Thyroid gland (tissue), 4 donors: ENCODE measurements around the gene FSTL3.

Experiments used
- POLR2A ChIP-seq, 2 donors: fragments of 450-650 bp; IDR thresholded peaks; one replicate each; pipeline ENCODE4 v1.6.1; 2017; ENCODE audit warnings: antibody characterized with exemption in 2 of 2, mild to moderate bottlenecking in 2 of 2, moderate library complexity in 1 of 2
- TF ChIP-seq, protein P1 (sequence below), 6 experiments: fragments of 200-600 bp in 3 of 6; fragments of 450-650 bp in 3 of 6; sonication (generic) in 3 of 6; IDR thresholded peaks; one replicate each; pipeline ENCODE4 v1.5.1; 2016 to 2019; ENCODE audit warnings: antibody characterized with exemption in 6 of 6, mild to moderate bottlenecking in 2 of 6, inconsistent platforms in 1 of 6, moderate library complexity in 1 of 6

DNA sequence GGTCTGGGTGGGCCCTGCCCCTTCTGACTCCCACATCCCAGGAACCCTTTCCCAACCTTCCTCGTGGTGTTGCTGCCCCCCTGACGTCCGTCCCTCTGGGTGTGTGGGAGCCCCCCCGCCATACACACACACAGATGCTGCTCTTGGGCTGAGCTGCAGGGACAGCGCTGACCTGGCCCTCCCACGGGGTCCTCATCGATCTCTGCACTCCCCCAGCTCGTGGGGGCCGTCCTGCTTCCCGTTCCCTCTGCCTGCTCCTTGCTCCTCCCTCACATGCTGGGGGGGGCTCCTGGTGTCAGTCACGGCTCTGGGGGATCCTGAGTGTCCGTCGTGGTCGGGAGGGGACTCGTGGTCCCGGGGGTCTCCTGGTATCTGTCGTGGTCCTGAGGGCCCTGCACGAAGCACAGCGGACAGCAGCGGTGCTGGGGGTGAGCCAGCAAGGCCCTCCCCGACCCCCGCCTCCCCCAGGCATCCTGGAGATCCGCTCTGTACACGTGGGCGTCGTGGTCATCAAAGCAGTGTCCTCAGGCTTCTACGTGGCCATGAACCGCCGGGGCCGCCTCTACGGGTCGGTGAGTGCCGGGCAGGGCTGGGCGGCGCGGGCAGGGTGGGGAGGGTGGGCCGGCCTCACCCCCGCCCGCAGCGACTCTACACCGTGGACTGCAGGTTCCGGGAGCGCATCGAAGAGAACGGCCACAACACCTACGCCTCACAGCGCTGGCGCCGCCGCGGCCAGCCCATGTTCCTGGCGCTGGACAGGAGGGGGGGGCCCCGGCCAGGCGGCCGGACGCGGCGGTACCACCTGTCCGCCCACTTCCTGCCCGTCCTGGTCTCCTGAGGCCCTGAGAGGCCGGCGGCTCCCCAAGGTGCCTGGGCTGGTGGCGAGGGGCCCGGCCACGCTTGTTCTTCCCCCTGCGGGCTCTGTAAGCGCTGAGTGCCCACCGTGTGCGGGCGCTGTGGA is 33.1 kb upstream of the FSTL3 start:
- TF ChIP-seq, protein P1, sequence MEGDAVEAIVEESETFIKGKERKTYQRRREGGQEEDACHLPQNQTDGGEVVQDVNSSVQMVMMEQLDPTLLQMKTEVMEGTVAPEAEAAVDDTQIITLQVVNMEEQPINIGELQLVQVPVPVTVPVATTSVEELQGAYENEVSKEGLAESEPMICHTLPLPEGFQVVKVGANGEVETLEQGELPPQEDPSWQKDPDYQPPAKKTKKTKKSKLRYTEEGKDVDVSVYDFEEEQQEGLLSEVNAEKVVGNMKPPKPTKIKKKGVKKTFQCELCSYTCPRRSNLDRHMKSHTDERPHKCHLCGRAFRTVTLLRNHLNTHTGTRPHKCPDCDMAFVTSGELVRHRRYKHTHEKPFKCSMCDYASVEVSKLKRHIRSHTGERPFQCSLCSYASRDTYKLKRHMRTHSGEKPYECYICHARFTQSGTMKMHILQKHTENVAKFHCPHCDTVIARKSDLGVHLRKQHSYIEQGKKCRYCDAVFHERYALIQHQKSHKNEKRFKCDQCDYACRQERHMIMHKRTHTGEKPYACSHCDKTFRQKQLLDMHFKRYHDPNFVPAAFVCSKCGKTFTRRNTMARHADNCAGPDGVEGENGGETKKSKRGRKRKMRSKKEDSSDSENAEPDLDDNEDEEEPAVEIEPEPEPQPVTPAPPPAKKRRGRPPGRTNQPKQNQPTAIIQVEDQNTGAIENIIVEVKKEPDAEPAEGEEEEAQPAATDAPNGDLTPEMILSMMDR (IDR thresholded peaks at IDR 0.05), result no peak
- TF ChIP-seq POLR2A (IDR thresholded peaks at IDR 0.05), result no peak
